Cardiac fibroblast (primary cell): Measurements from ENCODE around the gene PFKFB3.
A peak's percentile ranks its signal among the peaks of the same experiment; 100 is the strongest.

ENCODE experiments used
- DNase-seq, 2 donors: peaks; one replicate each; pipeline versions ENCODE4 v3.0.0 to v3.0.0-alpha.2; 2010; ENCODE audit warnings: low read depth in 2 of 2
- H3K4me3 ChIP-seq, 2 donors: replicated peaks in 1 of 2; 1 replicate in 1 of 2; 2 replicates in 1 of 2; pipeline ENCODE4 v1.5.1; 2011; ENCODE audit warnings: low read depth in 2 of 2, low read length in 2 of 2, mild to moderate bottlenecking in 2 of 2, moderate library complexity in 1 of 2
- TF ChIP-seq, protein P1 (sequence below): IDR thresholded peaks from one replicate; pipeline ENCODE4 v1.5.1; 2011; ENCODE audit warnings: low read depth, mild to moderate bottlenecking, low read length, inconsistent platforms

The PFKFB3 gene

DNA sequence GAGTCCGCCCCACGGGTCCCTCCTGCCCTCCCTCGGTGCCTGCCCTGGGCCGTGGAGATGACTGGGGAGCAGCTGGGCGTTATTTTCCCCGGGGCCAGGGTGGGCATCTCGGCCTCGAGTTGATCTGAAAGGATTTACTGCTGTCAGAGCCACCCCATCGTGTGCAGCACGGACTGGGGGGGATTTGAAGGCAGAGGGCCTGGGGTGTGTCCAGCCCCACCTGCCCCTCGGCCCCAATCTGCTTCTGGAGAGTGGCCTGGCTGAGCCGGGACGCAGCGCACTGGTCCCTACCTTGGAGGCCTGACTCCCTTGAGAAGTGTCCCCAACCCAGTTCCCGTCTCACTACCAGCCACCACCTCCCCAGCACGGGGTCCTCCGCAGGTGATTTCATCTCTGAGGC, 24.2 kb upstream of the PFKFB3 start:
- no peak for DNase-seq
- H3K4me3 ChIP-seq, result no peak overlapping the region
- TF ChIP-seq, protein P1, sequence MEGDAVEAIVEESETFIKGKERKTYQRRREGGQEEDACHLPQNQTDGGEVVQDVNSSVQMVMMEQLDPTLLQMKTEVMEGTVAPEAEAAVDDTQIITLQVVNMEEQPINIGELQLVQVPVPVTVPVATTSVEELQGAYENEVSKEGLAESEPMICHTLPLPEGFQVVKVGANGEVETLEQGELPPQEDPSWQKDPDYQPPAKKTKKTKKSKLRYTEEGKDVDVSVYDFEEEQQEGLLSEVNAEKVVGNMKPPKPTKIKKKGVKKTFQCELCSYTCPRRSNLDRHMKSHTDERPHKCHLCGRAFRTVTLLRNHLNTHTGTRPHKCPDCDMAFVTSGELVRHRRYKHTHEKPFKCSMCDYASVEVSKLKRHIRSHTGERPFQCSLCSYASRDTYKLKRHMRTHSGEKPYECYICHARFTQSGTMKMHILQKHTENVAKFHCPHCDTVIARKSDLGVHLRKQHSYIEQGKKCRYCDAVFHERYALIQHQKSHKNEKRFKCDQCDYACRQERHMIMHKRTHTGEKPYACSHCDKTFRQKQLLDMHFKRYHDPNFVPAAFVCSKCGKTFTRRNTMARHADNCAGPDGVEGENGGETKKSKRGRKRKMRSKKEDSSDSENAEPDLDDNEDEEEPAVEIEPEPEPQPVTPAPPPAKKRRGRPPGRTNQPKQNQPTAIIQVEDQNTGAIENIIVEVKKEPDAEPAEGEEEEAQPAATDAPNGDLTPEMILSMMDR, result no peak

DNA sequence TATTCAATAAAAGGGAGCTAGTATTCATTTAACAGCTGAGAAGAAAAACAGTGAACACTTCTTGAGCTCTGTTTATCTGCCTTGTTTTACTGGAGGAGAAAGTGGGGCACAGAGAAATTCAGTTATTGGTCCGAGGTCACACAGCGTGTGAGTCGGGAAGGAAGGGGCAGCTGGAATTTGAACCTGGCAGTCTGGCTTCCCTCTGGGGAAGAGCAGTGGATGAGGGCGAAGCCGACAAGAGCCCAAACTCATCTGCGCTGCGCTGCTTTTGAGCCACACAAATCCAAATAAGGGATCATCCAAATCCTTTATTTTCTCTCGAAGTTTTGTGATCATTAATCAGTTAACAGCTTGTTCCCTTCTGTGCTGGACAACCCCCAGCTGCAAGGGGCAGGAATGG, 23.7 kb upstream of the PFKFB3 start:
- TF ChIP-seq, protein P1, result no peak
- no peak for DNase-seq
- no peak overlapping the region for H3K4me3 ChIP-seq

DNA sequence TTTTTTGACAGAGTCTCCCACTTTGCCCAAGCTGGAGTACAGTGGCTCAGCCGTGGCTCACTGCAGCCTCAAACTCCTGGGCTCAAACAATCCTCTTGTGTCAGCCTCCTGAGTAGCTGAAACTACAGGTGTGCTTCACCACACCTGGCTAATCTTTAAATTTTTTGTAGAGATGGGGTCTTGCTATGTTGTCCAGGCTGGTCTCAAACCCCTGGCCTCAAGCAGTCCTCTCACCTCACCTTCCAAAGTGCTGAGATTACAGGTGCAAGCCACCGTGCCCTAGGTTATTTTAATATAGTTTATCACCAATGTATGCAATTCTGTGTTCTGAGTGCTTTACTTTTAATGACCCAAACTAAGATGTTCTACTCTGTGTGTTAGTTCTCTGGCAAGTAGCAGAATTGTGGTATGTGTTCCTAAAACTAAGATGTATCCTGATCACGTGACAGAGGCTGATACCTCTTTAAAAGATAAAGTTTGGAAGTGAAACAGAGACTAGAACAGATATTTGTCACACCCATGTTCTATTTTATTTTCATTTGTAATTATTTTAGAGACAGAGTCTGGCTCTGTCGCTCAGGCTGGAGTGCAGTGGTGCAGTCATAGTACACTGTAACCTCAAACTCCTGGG, 22.1 kb upstream of the PFKFB3 start:
- TF ChIP-seq, protein P1, result no peak
- DNase-seq, result no peak
- H3K4me3 ChIP-seq, result no peak overlapping the region

DNA sequence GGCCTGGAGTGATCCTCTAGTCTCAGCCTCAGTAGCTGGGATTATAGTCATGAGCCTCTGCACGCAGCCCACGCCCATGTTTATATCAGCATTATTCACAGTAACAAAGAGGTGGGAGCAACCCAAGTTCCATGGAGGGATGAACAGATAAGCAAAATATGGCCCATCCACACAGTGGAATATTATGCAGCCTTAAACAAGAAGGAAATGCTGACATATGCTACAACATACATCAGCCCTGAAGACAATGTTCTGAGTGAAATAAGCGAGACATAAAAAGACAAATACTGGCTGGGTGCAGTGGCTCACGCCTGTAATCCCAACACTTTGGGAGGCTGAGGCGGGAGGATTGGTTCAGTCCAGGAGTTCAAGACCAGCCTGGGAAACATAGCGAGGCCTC, 21.5 kb upstream of the PFKFB3 start:
- TF ChIP-seq, protein P1, result no peak
- DNase-seq, result no peak
- H3K4me3 ChIP-seq, result no peak overlapping the region

DNA sequence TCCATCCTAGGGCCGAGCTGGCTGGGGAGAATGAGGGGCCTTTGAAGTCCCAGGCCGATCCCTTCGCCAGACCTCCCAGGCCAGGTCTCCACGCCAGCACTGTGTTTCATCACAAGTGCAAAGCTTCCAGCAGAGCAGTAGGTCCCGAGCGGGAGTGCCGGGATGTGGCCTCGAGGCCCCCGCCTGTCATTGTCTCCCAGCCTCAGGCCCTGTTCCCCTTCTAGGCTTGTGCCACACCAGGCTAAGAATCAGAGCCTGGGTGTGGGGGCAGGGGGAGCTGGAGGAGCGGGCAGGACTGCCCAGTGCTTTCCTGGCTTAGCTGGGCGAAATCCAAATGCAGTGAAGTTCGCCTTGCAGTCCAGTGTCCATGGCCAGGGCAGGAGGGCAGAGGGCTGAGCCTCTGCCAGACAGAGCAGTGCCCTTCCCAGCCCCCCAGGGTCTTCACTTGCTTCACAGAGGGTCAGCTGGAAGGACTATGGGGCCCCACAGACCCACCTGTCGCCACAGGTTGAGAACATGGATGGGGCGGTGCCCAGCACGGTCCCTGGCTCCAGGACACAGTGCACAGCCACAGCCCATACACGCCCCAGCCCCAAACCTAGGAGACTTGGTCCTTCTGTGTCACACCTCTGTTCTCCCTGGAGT, 20.2 kb upstream of the PFKFB3 start:
- TF ChIP-seq, protein P1, result no peak
- no peak for DNase-seq
- no peak overlapping the region for H3K4me3 ChIP-seq

DNA sequence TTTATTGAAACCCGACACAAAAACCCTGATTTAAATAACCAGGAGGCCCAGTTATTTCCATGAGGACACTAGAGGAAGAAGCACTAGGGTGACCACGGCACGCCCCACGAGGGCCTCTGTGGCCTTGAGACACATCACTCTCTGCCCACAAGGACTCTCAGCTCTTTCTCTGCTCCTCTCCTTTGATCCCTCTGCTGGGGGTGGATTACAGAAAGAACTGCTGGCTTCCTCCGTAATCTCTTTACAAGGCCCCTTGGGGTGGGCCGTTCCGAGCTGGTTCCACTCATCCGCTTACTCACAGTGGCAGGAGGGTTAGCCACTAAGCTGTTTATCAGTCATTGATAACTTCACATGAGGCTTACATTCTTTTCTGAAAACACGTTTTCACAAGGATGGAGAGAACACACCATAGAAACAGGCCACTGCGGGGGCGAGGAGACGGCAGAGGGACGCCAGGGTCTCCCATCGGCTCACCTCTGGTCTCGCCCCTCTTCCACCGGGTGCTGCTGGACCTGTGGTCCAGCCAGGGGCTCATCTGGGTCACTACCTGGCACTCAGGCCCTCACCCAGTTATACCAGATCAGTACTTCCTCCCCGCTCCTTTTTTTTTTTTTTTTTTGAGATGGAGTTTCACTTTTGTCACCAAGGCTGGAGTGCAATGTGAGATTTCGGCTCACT, 17.6 kb upstream of the PFKFB3 start:
- DNase-seq, result peak in 1 of 2 donors; percentile 38
- H3K4me3 ChIP-seq, result no peak overlapping the region
- TF ChIP-seq, protein P1, result no peak
